Measurements from ENCODE around the gene KBTBD2. TPM values are rescaled to one million over a fixed set of nuclear protein-coding genes. Genes with fewer than 3 reads are reported as not detected.

KBTBD2 gene
- polyA plus RNA-seq, 1 experiment: 26.1 TPM

DNA sequence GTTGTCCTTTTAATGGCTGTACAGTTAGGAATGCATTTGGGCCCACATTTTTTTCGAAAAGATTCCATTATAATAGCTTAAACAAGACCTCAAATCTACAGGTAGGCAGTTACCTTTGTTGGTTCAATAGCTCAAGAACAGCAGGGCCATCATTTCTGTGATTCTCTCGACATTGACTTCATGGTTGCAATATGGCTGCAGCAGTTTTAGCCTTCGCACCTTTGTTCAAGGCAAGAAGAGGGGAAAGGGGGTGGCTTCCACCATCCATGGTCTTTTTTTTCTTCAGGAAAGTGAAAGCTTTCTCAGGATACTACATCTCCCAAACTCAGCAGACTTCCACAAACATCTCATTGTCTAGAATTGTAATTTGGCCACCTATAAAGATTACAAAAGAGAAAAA is 2.2 kb upstream of the KBTBD2 start:
- no peak overlapping the region for H3K4me3 ChIP-seq (ENCODE audit: low read depth, low read length)
- H3K27me3 ChIP-seq (ENCODE audit: control insufficient read depth, insufficient read depth, low read length): peaks cover under 1% of the 10 kb centered on the region
- CTCF ChIA-PET: interaction anchor here (0.6 to 1.6 kb wide), 4 partner anchors 48 to 216 kb away, joined by 3 to 4 read pairs (median 4); no protein-coding TSS in a partner anchor
- TF ChIP-seq CTCF (IDR thresholded peaks at IDR 0.05; ENCODE audit: low read depth, low read length): no peak
- no peaks in the 10 kb centered on the region for H3K9me3 ChIP-seq (ENCODE audit: control insufficient read depth, insufficient read depth, low read length)
- POLR2A ChIA-PET: no interaction called here
- no peak for DNase-seq (ENCODE audit: low read depth, low spot score)
- H3K27ac ChIP-seq (ENCODE audit: low read depth, low read length): no peak overlapping the region

DNA sequence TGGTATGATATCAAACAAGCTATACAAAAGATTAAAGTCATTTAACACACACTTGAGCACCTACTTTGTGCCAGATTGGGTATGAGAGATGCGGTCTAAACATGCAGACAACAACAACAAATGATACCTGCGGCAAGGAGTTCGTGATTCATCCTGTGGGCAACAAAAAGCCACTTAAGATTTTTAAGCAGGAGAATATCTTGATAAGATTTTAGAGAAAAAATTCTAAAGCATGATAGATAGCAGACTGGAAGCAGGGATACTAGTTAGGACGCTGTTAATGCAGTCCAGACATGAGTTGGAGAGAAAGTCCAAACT is 1.6 kb upstream of the KBTBD2 start:
- Histone ChIP-seq H3K27ac (ENCODE audit: low read depth, low read length) (no peak overlapping the region), H3K9me3 (ENCODE audit: control insufficient read depth, insufficient read depth, low read length) (no peaks in the 10 kb centered on the region), H3K4me3 (ENCODE audit: low read depth, low read length) (peak overlapping the region; percentile 65), H3K27me3 (ENCODE audit: control insufficient read depth, insufficient read depth, low read length) (no peaks in the 10 kb centered on the region)
- no peak for TF ChIP-seq CTCF (IDR thresholded peaks at IDR 0.05; ENCODE audit: low read depth, low read length)
- no peak for DNase-seq (ENCODE audit: low read depth, low spot score)
- ChIA-PET POLR2A (interaction anchor here (0.7 to 1.4 kb wide), 2 partner anchors 25 to 169 kb away, joined by 3 to 5 read pairs; partner anchors contain the start of gene NT5C3A), CTCF (interaction anchor here (0.6 to 1.6 kb wide), 4 partner anchors 47 to 217 kb away, joined by 3 to 4 read pairs (median 4); no protein-coding TSS in a partner anchor)

DNA sequence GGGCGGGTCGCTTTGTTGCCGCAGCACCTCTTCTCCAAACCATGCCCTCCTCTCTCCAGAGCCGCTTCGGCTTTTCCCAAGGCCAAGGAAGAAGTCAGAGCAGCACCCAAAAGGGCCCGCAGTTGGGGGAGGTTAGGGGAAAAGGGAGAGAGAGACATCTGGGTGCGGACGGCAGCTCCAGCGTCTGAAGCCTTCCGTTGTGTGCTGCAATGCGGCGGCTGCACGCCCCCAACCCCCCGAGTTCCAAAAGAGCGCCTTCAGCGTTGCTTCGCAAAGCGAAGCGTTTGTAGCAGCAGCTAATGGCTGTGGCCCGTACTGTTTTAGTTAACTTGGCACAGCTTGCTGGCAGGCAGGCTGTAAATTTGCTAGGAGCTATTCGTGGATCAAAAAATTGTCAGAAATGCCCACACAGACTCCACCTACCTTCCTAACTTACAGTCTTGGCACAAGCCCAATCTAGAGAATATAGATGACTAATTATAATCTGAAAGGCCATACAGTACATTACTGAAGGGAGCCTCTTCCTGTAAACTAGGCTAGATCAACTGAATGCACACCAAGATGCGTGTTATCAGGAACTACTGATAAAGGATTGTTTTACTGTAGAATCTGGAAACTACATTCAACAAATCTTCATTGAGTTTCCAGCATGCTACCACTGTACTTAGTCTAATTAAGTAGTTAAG is 1.1 kb upstream of the KBTBD2 start:
- Histone ChIP-seq H3K27ac (ENCODE audit: low read depth, low read length) (peak overlapping the region; percentile 98), H3K27me3 (ENCODE audit: control insufficient read depth, insufficient read depth, low read length) (no peaks in the 10 kb centered on the region), H3K4me3 (ENCODE audit: low read depth, low read length) (peak overlapping the region; percentile 65), H3K9me3 (ENCODE audit: control insufficient read depth, insufficient read depth, low read length) (no peaks in the 10 kb centered on the region)
- ChIA-PET POLR2A (interaction anchor here (0.7 to 1.6 kb wide), 4 partner anchors 24 to 170 kb away, joined by 3 to 6 read pairs (median 4); partner anchors contain the start of genes FKBP9 and NT5C3A), CTCF (interaction anchor here (0.6 to 1.6 kb wide), 7 partner anchors 12 to 217 kb away, joined by 3 to 4 read pairs (median 3); no protein-coding TSS in a partner anchor)
- TF ChIP-seq CTCF (IDR thresholded peaks at IDR 0.05; ENCODE audit: low read depth, low read length): no peak
- no peak for DNase-seq (ENCODE audit: low read depth, low spot score)

DNA sequence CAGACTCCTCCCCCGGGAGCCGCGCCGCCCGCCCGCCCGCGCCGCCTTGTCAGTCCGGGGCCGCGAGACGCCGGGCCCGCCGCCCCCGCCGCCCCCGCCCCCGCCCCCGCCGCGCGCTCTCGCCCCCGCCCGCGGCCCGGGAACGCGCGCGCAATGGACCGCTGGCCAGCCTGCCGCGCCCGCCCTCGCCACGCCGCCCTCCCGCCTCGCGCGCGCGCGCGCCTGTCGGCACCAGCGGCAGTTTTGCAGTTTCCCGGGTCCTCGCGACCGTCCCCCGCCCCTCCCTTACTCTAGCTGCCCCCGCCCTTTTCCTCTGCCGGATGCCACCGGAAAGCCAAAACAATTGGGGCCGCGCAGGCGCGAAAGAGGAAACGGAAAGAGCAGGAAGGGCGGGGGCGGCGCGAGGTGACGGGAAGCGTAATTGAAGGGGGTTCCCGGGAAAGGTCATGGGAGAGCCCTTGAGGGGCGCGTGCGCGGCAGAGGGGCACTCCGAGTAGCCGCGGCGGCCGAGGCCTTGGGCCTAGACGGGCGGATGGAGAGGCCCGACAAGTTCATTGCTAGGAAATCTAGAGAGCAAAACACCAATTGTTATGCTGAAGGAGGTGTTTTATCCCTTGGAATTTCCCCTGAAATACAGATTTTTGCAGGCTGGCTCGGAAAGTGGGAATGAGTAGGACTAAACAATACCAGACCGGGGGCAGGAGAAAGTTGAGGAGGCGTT is 400 bp upstream of the KBTBD2 start:
- no peaks in the 10 kb centered on the region for H3K27me3 ChIP-seq (ENCODE audit: control insufficient read depth, insufficient read depth, low read length)
- peak overlapping the region; percentile 68 for H3K4me3 ChIP-seq (ENCODE audit: low read depth, low read length)
- ChIA-PET CTCF (interaction anchor here (0.6 to 0.9 kb wide), 3 partner anchors 13 to 147 kb away, joined by 3 to 4 read pairs (median 3); no protein-coding TSS in a partner anchor), POLR2A (interaction anchor here (1.0 to 1.6 kb wide), 3 partner anchors 50 to 170 kb away, joined by 3 to 6 read pairs (median 5); partner anchors contain the start of genes FKBP9 and NT5C3A)
- DNase-seq (ENCODE audit: low read depth, low spot score): peak; percentile 85
- no peak for TF ChIP-seq CTCF (IDR thresholded peaks at IDR 0.05; ENCODE audit: low read depth, low read length)
- H3K27ac ChIP-seq (ENCODE audit: low read depth, low read length): peak overlapping the region; percentile 98
- H3K9me3 ChIP-seq (ENCODE audit: control insufficient read depth, insufficient read depth, low read length): no peaks in the 10 kb centered on the region

DNA sequence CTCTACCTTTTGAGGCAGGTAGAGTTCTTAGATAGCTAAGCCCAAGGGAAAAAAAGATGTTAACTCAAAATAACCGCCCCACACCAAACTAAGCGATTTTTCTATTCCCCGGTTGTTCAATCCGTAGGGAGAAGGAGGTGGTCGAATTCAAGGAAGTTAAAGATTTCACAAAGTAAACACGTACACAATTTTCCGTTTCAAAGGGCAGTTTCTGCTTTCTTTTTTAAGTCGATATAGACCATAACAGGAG is 842 bp downstream of the KBTBD2 start:
- H3K9me3 ChIP-seq (ENCODE audit: control insufficient read depth, insufficient read depth, low read length): no peaks in the 10 kb centered on the region
- no peak for DNase-seq (ENCODE audit: low read depth, low spot score)
- TF ChIP-seq CTCF (IDR thresholded peaks at IDR 0.05; ENCODE audit: low read depth, low read length): no peak
- H3K27me3 ChIP-seq (ENCODE audit: control insufficient read depth, insufficient read depth, low read length): no peaks in the 10 kb centered on the region
- H3K27ac ChIP-seq (ENCODE audit: low read depth, low read length): peak overlapping the region; percentile 89
- POLR2A ChIA-PET: no interaction called here
- H3K4me3 ChIP-seq (ENCODE audit: low read depth, low read length): peak overlapping the region; percentile 68
- CTCF ChIA-PET: interaction anchor here (4.2 to 4.3 kb wide), 2 partner anchors 44 to 218 kb away, joined by 22 to 27 read pairs; partner anchors contain the start of gene RP9
